RWPE2 (cell line): Measurements from ENCODE around the gene USP31.

Source experiments
- ATAC-seq: fragments of 200-7000 bp; cut with Tn5 transposase; 3 replicates; pipeline ENCODE4 v1.9.1; 2021; ENCODE audit warnings: low read depth
- DNase-seq: peaks from one replicate; pipeline ENCODE4 v3.0.0-alpha.2; 2020; ENCODE audit warnings: low spot score
- H3K27ac ChIP-seq: fragments of 450-650 bp; 2 replicates; pipeline ENCODE4 v1.5.1; 2017; ENCODE audit warnings: mild to moderate bottlenecking; ENCODE audit not compliant: poor library complexity, severe bottlenecking
- H3K27me3 ChIP-seq: fragments of 250-450 bp; sonication (Bioruptor Pico); 2 replicates; pipeline ENCODE4 v1.5.1; 2021; ENCODE audit warnings: mild to moderate bottlenecking, moderate library complexity; ENCODE audit not compliant: insufficient read depth, poor library complexity, severe bottlenecking
- H3K36me3 ChIP-seq: fragments of 250-450 bp; sonication (Bioruptor Pico); 2 replicates; pipeline ENCODE4 v1.5.1; 2020; ENCODE audit warnings: low read depth, mild to moderate bottlenecking, moderate library complexity
- H3K4me1 ChIP-seq: fragments of 250-450 bp; sonication (Bioruptor Pico); 2 replicates; pipeline ENCODE4 v1.5.1; 2021; ENCODE audit warnings: mild to moderate bottlenecking, moderate library complexity; ENCODE audit not compliant: insufficient read depth, poor library complexity, severe bottlenecking
- H3K4me3 ChIP-seq: fragments of 250-450 bp; sonication (Bioruptor Pico); 2 replicates; pipeline ENCODE4 v1.5.1; 2021; ENCODE audit warnings: mild to moderate bottlenecking, moderate library complexity; ENCODE audit not compliant: severe bottlenecking
- H3K9me3 ChIP-seq: fragments of 250-450 bp; sonication (Bioruptor Pico); 2 replicates; pipeline ENCODE4 v1.5.1; 2021; ENCODE audit warnings: mild to moderate bottlenecking, moderate library complexity; ENCODE audit not compliant: severe bottlenecking
- TF ChIP-seq, protein P1 (sequence below): fragments of 450-650 bp; IDR thresholded peaks from one replicate; pipeline ENCODE4 v1.5.1; 2017; ENCODE audit warnings: mild to moderate bottlenecking, moderate library complexity; ENCODE audit not compliant: poor library complexity, severe bottlenecking

USP31 gene

DNA sequence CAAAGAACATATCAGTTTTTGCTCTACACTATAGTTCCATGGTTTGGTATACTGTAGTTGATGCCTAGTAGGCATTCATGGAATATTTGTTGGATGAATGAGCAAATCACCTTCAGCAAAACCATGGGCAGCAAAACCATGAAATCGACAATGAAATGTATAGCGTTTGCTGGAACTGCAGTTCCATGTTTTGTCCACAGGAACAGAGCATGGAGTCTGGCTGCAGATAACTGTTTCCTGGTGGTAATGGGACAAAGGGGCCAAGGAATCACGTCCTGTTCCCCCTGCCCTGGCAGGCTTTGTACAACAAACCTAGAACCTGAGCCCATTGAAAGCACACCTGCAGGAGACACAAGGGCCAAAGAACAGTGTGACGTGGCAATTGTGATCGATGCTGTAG is 101.1 kb downstream of the USP31 start:
- ATAC-seq = no peak
- no peak for DNase-seq
- H3K9me3 ChIP-seq = no peaks in the 10 kb centered on the region
- H3K4me1 ChIP-seq = no peaks in the 10 kb centered on the region
- peaks cover 14% of the 10 kb centered on the region for H3K27me3 ChIP-seq
- TF ChIP-seq, protein P1, sequence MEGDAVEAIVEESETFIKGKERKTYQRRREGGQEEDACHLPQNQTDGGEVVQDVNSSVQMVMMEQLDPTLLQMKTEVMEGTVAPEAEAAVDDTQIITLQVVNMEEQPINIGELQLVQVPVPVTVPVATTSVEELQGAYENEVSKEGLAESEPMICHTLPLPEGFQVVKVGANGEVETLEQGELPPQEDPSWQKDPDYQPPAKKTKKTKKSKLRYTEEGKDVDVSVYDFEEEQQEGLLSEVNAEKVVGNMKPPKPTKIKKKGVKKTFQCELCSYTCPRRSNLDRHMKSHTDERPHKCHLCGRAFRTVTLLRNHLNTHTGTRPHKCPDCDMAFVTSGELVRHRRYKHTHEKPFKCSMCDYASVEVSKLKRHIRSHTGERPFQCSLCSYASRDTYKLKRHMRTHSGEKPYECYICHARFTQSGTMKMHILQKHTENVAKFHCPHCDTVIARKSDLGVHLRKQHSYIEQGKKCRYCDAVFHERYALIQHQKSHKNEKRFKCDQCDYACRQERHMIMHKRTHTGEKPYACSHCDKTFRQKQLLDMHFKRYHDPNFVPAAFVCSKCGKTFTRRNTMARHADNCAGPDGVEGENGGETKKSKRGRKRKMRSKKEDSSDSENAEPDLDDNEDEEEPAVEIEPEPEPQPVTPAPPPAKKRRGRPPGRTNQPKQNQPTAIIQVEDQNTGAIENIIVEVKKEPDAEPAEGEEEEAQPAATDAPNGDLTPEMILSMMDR = no peak
- no peak overlapping the region for H3K27ac ChIP-seq
- H3K36me3 ChIP-seq = no peaks in the 10 kb centered on the region
- H3K4me3 ChIP-seq = no peak overlapping the region

DNA sequence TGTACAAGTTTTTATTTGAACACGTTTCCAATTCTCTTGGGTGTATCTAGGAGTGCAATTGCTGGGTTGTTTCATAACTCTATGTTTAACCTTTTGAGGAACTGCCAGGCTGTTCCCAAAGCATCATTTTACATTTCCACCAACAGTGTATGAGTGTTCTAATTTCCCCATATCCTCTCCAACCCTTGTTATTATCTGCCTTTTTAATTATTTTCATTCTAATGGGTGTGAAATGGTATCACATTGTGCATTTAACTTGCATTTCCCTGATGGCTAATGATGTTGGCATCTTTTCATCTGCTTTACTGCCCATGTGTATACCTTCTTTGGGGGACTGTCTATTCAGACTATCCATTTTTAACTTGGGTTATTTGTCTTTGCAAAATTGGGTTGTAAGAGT is 104.2 kb downstream of the USP31 start:
- TF ChIP-seq, protein P1 = no peak
- DNase-seq = no peak
- no peaks in the 10 kb centered on the region for H3K4me1 ChIP-seq
- no peaks in the 10 kb centered on the region for H3K9me3 ChIP-seq
- H3K27me3 ChIP-seq = peaks cover 14% of the 10 kb centered on the region
- ATAC-seq = no peak
- H3K27ac ChIP-seq = no peak overlapping the region
- no peak overlapping the region for H3K4me3 ChIP-seq
- H3K36me3 ChIP-seq = no peaks in the 10 kb centered on the region

DNA sequence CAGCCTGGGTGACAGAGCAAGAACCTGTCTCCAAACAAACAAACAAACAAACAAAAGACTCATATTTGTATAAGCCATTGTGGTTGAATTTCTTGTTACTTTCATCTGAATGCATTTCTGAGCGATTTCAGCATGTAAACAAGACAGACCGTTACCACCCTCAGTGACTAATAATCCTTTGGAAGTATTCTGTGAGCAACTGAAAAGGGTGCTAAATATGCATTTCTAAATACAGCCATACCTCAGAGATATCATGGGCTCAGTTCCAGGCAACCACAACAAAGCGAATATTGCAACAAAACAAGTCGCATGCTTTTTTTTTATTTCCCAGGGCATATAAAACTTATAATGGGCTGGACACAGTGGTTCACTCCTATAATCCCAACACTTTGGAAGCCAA is 109.0 kb downstream of the USP31 start:
- ATAC-seq = no peak
- Histone ChIP-seq H3K27me3 (no peaks in the 10 kb centered on the region), H3K27ac (no peak overlapping the region), H3K4me1 (no peaks in the 10 kb centered on the region), H3K9me3 (no peaks in the 10 kb centered on the region), H3K36me3 (no peaks in the 10 kb centered on the region), H3K4me3 (no peak overlapping the region)
- TF ChIP-seq, protein P1 = no peak
- no peak for DNase-seq

DNA sequence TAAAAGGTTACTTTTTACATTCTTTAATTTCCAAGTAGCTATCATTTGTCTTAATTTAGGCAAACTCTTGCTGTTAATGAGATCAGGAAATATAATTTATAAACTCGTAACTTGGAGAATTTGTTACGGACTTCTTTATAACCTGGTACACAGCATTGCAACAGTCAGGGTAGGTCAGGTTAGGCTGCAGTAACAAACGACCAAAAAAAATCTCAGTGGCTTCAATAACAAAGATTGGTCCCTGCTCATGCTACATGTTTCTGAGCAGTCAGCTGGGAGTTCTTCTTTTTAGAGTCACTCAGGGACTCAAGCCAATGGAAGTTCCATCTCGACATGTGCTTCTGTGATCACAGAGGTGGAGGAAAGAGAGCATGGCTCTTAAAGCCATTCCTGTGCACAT is 110.1 kb downstream of the USP31 start:
- TF ChIP-seq, protein P1 = no peak
- no peak overlapping the region for H3K4me3 ChIP-seq
- H3K4me1 ChIP-seq = no peaks in the 10 kb centered on the region
- no peaks in the 10 kb centered on the region for H3K9me3 ChIP-seq
- DNase-seq = no peak
- no peaks in the 10 kb centered on the region for H3K36me3 ChIP-seq
- no peaks in the 10 kb centered on the region for H3K27me3 ChIP-seq
- H3K27ac ChIP-seq = no peak overlapping the region
- ATAC-seq = no peak

DNA sequence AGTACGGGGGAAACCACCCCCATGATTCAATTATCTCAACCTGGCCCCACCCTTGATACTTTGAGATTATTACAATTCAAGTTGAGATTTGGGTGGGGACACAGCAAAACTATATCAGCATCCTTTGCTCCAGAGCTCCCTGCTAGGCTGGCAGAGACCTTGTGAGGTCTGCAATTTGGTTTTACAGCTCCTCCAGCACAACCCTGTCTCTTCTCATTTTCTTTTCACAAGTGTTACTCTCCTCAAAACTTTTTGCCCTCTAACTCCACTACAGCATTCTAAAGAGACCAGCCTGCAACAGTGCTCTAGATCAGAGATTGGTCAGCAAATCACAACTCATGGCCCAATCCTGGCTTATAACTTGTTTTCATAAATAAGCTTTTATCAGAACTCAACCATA is 114.0 kb downstream of the USP31 start:
- Histone ChIP-seq H3K36me3 (no peaks in the 10 kb centered on the region), H3K9me3 (no peaks in the 10 kb centered on the region), H3K27ac (no peak overlapping the region), H3K27me3 (no peaks in the 10 kb centered on the region), H3K4me1 (no peaks in the 10 kb centered on the region), H3K4me3 (no peak overlapping the region)
- ATAC-seq = no peak
- TF ChIP-seq, protein P1 = no peak
- no peak for DNase-seq
